B cell (primary cell): ENCODE data around the gene OGDH. TPM values are rescaled to one million over a fixed set of nuclear protein-coding genes. Genes with fewer than 3 reads are reported as not detected.
"Not testable (repeated sequence)": the region's sequence is repeated elsewhere in the genome, so short reads cannot be mapped to it uniquely, and the experiment has no call there.

ENCODE experiments used
- ATAC-seq: fragments of 200-7000 bp; cut with Tn5 transposase; one replicate; pipeline ENCODE4 v1.10.0; 2021; ENCODE audit warnings: low read depth, mild to moderate bottlenecking, moderate number of reproducible peaks, moderate library complexity
- CTCF ChIA-PET: fragments of 350-600 bp; sonication (Branson Sonifier 250); formaldehyde crosslinking; loops from one replicate; lab custom pipeline; 2021; ENCODE audit warnings: antibody characterized with exemption, inconsistent platforms; lab: Charles Lee
- POLR2A ChIA-PET: fragments of 350-600 bp; sonication (Branson Sonifier 250); formaldehyde crosslinking; loops from one replicate; lab custom pipeline; 2021; ENCODE audit warnings: antibody characterized with exemption; lab: Charles Lee
- DNase-seq: peaks from one replicate; pipeline ENCODE4 v3.0.0; 2013
- H2AFZ ChIP-seq: 2 replicates; pipeline ENCODE4 v1.6.1; 2012; ENCODE audit warnings: mild to moderate bottlenecking, low read depth, low read length; ENCODE audit not compliant: insufficient read depth, poor library complexity, severe bottlenecking
- H3K27ac ChIP-seq, 2 donors: 1 replicate in 1 of 2; 2 replicates in 1 of 2; pipeline ENCODE4 v1.5.1; 2012 to 2013; ENCODE audit warnings: low read length in 2 of 2, mild to moderate bottlenecking in 2 of 2, moderate library complexity in 1 of 2
- H3K27me3 ChIP-seq, 4 experiments: fragments of 200-600 bp in 1 of 4; sonication (generic) in 1 of 4; replicated peaks in 1 of 4; 1 replicate in 2 of 4; 2 replicates in 2 of 4; pipeline versions ENCODE4 v1.6.1 to v1.7.0; 2013 to 2016; ENCODE audit warnings: low read length in 3 of 4, mild to moderate bottlenecking in 2 of 4, mixed read lengths in 1 of 4, moderate library complexity in 1 of 4; ENCODE audit not compliant: insufficient read depth in 4 of 4, control insufficient read depth in 3 of 4; ENCODE audit errors: control extremely low read depth in 1 of 4
- H3K36me3 ChIP-seq, 2 experiments: replicated peaks in 1 of 2; 1 replicate in 1 of 2; 2 replicates in 1 of 2; pipeline versions ENCODE4 v1.6.1 to v1.7.1; 2013; ENCODE audit warnings: low read length in 1 of 2; ENCODE audit not compliant: insufficient read depth in 2 of 2, control insufficient read depth in 1 of 2; ENCODE audit errors: control extremely low read depth in 1 of 2, extremely low read depth in 1 of 2
- H3K4me1 ChIP-seq, 2 donors: fragments of 200-600 bp in 1 of 2; sonication (generic) in 1 of 2; 1 replicate in 1 of 2; 2 replicates in 1 of 2; pipeline versions ENCODE4 v1.5.1 to v1.6.1; 2013 to 2017; ENCODE audit warnings: low read length in 2 of 2; ENCODE audit not compliant: control insufficient read depth in 2 of 2, insufficient read depth in 2 of 2
- H3K4me2 ChIP-seq: replicated peaks from 2 replicates; pipeline ENCODE3; 2012; ENCODE audit warnings: mild to moderate bottlenecking, low read depth, low read length; ENCODE audit not compliant: poor library complexity, severe bottlenecking
- H3K4me3 ChIP-seq, 5 experiments: fragments of 200-600 bp in 1 of 5; sonication (generic) in 1 of 5; 1 replicate in 3 of 5; 2 replicates in 2 of 5; pipeline versions ENCODE4 v1.5.1 to v1.7.0; 2011 to 2016; ENCODE audit warnings: low read length in 4 of 5, mild to moderate bottlenecking in 4 of 5, low read depth in 2 of 5, control low read depth in 1 of 5, moderate library complexity in 1 of 5; ENCODE audit not compliant: insufficient read depth in 1 of 5; ENCODE audit errors: control extremely low read depth in 1 of 5, extremely low read depth in 1 of 5
- H3K79me2 ChIP-seq: fragments of 200-600 bp; sonication (generic); one replicate; pipeline ENCODE4 v1.6.0; 2016; ENCODE audit warnings: low read length; ENCODE audit not compliant: control insufficient read depth, insufficient read depth
- H3K9ac ChIP-seq: fragments of 200-600 bp; sonication (generic); 2 replicates; pipeline ENCODE4 v1.6.1; 2017; ENCODE audit warnings: mild to moderate bottlenecking, low read length, moderate library complexity
- H3K9me3 ChIP-seq, 3 donors: one replicate each; pipeline versions ENCODE4 v1.6.1 to v1.7.1; 2013; ENCODE audit warnings: low read length in 2 of 3; ENCODE audit not compliant: control insufficient read depth in 2 of 3, insufficient read depth in 1 of 3; ENCODE audit errors: control extremely low read depth in 1 of 3
- H4K20me1 ChIP-seq: 2 replicates; pipeline ENCODE4 v1.6.0; 2012; ENCODE audit warnings: mild to moderate bottlenecking, low read length; ENCODE audit not compliant: insufficient read depth, control insufficient read depth, poor library complexity, severe bottlenecking
- H3K27ac Mint-ChIP-seq: one replicate; pipeline ENCODE4 v1.8.0; 2021; ENCODE audit warnings: mixed read lengths
- H3K27me3 Mint-ChIP-seq: one replicate; pipeline ENCODE4 v1.8.0; 2021; ENCODE audit warnings: mixed read lengths
- H3K4me1 Mint-ChIP-seq: one replicate; pipeline ENCODE4 v1.8.0; 2021; ENCODE audit warnings: mixed read lengths
- H3K4me3 Mint-ChIP-seq: one replicate; pipeline ENCODE4 v1.8.0; 2021; ENCODE audit warnings: mixed read lengths
- H3K9me3 Mint-ChIP-seq: one replicate; pipeline ENCODE4 v1.8.0; 2022; ENCODE audit warnings: mixed read lengths; ENCODE audit not compliant: insufficient read depth
- CTCF ChIP-seq: fragments of 200-600 bp; IDR thresholded peaks from one replicate; pipeline ENCODE4 v1.8.0; 2022; ENCODE audit warnings: antibody characterized with exemption, mild to moderate bottlenecking
- EZH2 ChIP-seq: IDR thresholded peaks from 2 replicates; pipeline ENCODE4 v1.6.1; 2012; ENCODE audit warnings: borderline replicate concordance, low read depth, mild to moderate bottlenecking, moderate library complexity, low read length; ENCODE audit not compliant: insufficient read depth, poor library complexity, severe bottlenecking
- WGBS: methylation state at CpG from one replicate; pipeline ENCODE4 v1.1.5; 2013; ENCODE audit warnings: missing lambda C conversion rate; ENCODE audit not compliant: insufficient coverage; 5-methylcytosine and 5-hydroxymethylcytosine counted together
- intact Hi-C: fragments of 100-400 bp; cut with micrococcal nuclease; formaldehyde crosslinking; loops from one replicate; pipeline ENCODE4 v1.10.0; 2022
- polyA plus RNA-seq: library from polyadenylated mRNA; depleted of rRNA; stranded (reverse); fragments of >200 nt; gene quantifications from 2 replicates; pipeline ENCODE4 v1.2.3, GENCODE V29; 2012
- total RNA-seq, 2 donors: library from RNA; stranded (reverse); fragments of 120-200 nt in 1 of 2; gene quantifications; 1 replicate in 1 of 2; 2 replicates in 1 of 2; pipeline versions ENCODE4 v1.2.3 to v1.2.4, GENCODE V29; 2013 to 2022

The OGDH gene
- total and polyA plus RNA-seq, 2 donors (not counting 1 experiment from before 2014, with no cell fraction given), result 42.6 to 80.2 TPM

- Histone ChIP-seq H3K79me2 (no peaks in the 10 kb centered on the region), H3K4me3 (no peak overlapping the region), H2AFZ (no peak overlapping the region), H3K4me1 (no peaks in the 10 kb centered on the region), H3K4me2 (no peak overlapping the region), H4K20me1 (no peaks in the 10 kb centered on the region), H3K9me3 (peaks cover 0 to 9% (median 0%) of the 10 kb centered on the region in 3 donors), H3K27ac (no peak overlapping the region), H3K9ac (no peak overlapping the region), H3K27me3 (no peaks in the 10 kb centered on the region), H3K36me3 (peaks cover 11 to 64% of the 10 kb centered on the region in 2 experiments)
- CTCF ChIA-PET, result no interaction called here
- TF ChIP-seq EZH2 (no peak), CTCF (no peak)
- 99% methylated on average over 13 of the region's 13 CpGs for WGBS
- Mint-ChIP-seq H3K27ac (no peak overlapping the region), H3K4me3 (no peak overlapping the region), H3K4me1 (no peaks in the 10 kb centered on the region), H3K27me3 (no peaks in the 10 kb centered on the region), H3K9me3 (no peaks in the 10 kb centered on the region)
- POLR2A ChIA-PET, result interaction anchor here (0.7 kb wide), 1 partner anchor 119 kb away, joined by 9 read pairs; no protein-coding TSS in a partner anchor
- DNase-seq (no peak), ATAC-seq (no peak)
- intact Hi-C loops, result no loop called here
These were observed 91.7 kb downstream of the OGDH start for GRCh38 chr7:44698046-44698580.

GRCh38 chr7:44699598-44699997 lies 93.2 kb downstream of the OGDH start:
- H3K27ac ChIP-seq, H3K27ac Mint-ChIP-seq, H3K4me2 ChIP-seq, DNase-seq, ATAC-seq, H3K9ac ChIP-seq, H3K9me3 Mint-ChIP-seq, H2AFZ ChIP-seq, H3K27me3 ChIP-seq, intact Hi-C loops, H3K79me2 ChIP-seq, H3K4me3 ChIP-seq, H3K27me3 Mint-ChIP-seq, H3K4me1 ChIP-seq, H3K4me3 Mint-ChIP-seq, H3K9me3 ChIP-seq, H4K20me1 ChIP-seq, H3K4me1 Mint-ChIP-seq: not testable (repeated sequence)
- POLR2A ChIA-PET, result interaction anchor here (0.7 kb wide), 2 partner anchors 11 to 58 kb away, joined by 4 to 7 read pairs; no protein-coding TSS in a partner anchor
- CTCF ChIA-PET, result interaction anchor here (0.6 kb wide), 2 partner anchors 66 to 91 kb away, joined by 3 to 5 read pairs; no protein-coding TSS in a partner anchor
- 85% methylated on average over 2 of the region's 2 CpGs for WGBS
- peaks cover 11 to 53% of the 10 kb centered on the region in 2 experiments for H3K36me3 ChIP-seq
